SJSA1 (cell line): ENCODE results near the gene ABHD17A. TPM values are rescaled to one million over a fixed set of nuclear protein-coding genes. Genes with fewer than 3 reads are reported as not detected.

Experiments used
- DNase-seq, 2 experiments: peaks; one replicate each; pipeline ENCODE4 v3.0.0-alpha.2; 2015 to 2020; ENCODE audit warnings: low spot score in 2 of 2, low read depth in 1 of 2
- H3K27ac ChIP-seq: fragments of 250-450 bp; sonication (Bioruptor Pico); 2 replicates; pipeline ENCODE4 v1.5.1; 2020; ENCODE audit warnings: mild to moderate bottlenecking, moderate library complexity
- H3K27me3 ChIP-seq: fragments of 250-450 bp; sonication (Bioruptor Pico); replicated peaks from 2 replicates; pipeline ENCODE4 v1.5.1; 2020; ENCODE audit warnings: mild to moderate bottlenecking, moderate library complexity
- H3K36me3 ChIP-seq: fragments of 250-450 bp; sonication (Bioruptor Pico); 2 replicates; pipeline ENCODE4 v1.5.1; 2020; ENCODE audit warnings: mild to moderate bottlenecking
- H3K4me1 ChIP-seq: fragments of 250-450 bp; sonication (Bioruptor Pico); replicated peaks from 2 replicates; pipeline ENCODE4 v1.6.1; 2021; ENCODE audit warnings: mild to moderate bottlenecking
- H3K4me3 ChIP-seq: fragments of 250-450 bp; sonication (Bioruptor Pico); 2 replicates; pipeline ENCODE4 v1.5.1; 2020; ENCODE audit warnings: mild to moderate bottlenecking
- H3K9me3 ChIP-seq: fragments of 250-450 bp; sonication (Bioruptor Pico); replicated peaks from 2 replicates; pipeline ENCODE4 v1.5.1; 2020; ENCODE audit warnings: mild to moderate bottlenecking
- total RNA-seq: library from RNA; depleted of rRNA; stranded (reverse); fragments of >200 nt; shearing (Covaris generic); gene quantifications from 2 replicates; pipeline ENCODE4 v1.2.3, GENCODE V29; 2014

The ABHD17A gene
- total RNA-seq, 1 experiment from 2014 or later = 101 TPM

- H3K4me3 ChIP-seq = peak overlapping the region; percentile 57
- no peak overlapping the region for H3K27ac ChIP-seq
- peaks cover 19% of the 10 kb centered on the region for H3K4me1 ChIP-seq
- H3K9me3 ChIP-seq = no peaks in the 10 kb centered on the region
- peaks cover 2% of the 10 kb centered on the region for H3K36me3 ChIP-seq
- no peaks in the 10 kb centered on the region for H3K27me3 ChIP-seq
- no peak for DNase-seq
Observed at GRCh38 chr19:1861599-1862031, 23.7 kb downstream of the ABHD17A start.

DNA sequence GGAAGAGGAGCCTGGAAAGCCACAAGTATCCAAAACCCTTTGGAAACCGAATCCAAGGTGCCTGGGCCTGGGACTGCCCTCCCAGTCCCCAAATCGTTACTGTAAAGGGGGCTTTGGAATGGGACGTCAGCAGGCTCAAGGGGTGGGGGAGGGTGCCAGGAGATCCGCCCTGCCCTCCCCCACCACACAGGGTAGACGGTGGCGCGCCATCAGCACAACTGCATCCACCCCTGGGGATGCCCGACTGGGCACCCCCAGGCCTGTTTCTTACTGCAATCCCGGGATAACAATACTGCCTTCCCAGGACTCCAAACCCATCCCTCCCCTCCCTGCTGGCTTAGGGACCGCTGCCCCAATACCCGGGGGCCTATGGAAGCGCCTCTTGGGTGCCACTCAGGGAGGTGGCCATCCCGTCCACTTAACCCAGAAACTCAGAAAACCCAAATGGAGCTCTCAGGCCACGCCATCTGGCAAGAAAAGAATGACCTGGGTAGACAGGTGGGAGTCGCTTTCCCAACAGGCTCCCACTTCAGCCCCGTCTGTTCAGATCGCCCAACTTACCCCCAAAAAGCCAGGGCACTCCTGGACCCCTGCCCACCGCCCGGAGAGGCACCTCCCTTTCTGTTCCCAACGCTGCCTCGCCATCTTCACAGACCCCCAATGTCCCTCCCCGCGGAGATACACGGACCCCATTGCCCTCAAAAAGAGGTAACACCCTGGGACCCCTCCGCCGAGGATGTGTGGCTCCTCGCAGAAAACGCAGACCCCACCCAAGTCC lies 24.3 kb downstream of the ABHD17A start:
- Histone ChIP-seq H3K36me3 (peaks cover 2% of the 10 kb centered on the region), H3K27ac (no peak overlapping the region), H3K4me1 (peaks cover 20% of the 10 kb centered on the region), H3K9me3 (no peaks in the 10 kb centered on the region), H3K27me3 (no peaks in the 10 kb centered on the region), H3K4me3 (no peak overlapping the region; the same call in 1 of the 2 replicates)
- DNase-seq = no peak

GRCh38 chr19:1860042-1860775 lies 25.1 kb downstream of the ABHD17A start:
- H3K4me1 ChIP-seq = peaks cover 27% of the 10 kb centered on the region
- no peak for DNase-seq
- peaks cover 2% of the 10 kb centered on the region for H3K36me3 ChIP-seq
- H3K4me3 ChIP-seq = no peak overlapping the region
- no peaks in the 10 kb centered on the region for H3K27me3 ChIP-seq
- no peaks in the 10 kb centered on the region for H3K9me3 ChIP-seq
- no peak overlapping the region for H3K27ac ChIP-seq

DNA sequence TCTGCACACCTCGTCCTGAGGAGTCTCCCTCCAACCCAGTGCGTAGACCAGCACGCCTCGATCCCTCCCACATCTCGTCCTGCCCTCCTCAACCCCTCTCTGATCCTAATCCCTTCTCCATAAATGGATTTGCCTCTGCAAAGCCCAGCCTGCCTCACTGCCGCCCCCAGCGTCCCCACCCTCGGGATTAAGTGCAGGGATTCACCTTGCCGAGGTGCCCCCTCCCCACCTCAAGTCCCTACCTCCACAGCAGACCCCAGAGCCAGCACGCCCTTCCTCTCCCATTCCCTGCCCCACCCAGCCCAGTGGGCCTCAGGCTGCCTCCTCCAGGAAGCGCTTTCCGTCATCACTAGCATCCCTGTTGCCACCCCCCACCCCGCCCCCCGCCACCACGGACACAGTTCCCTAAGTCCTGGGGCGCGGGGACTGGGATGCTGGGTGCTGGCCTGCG lies 25.9 kb downstream of the ABHD17A start:
- Histone ChIP-seq H3K9me3 (no peaks in the 10 kb centered on the region), H3K27ac (no peak overlapping the region), H3K27me3 (no peaks in the 10 kb centered on the region), H3K36me3 (peaks cover 4% of the 10 kb centered on the region), H3K4me3 (no peak overlapping the region), H3K4me1 (peaks cover 25% of the 10 kb centered on the region)
- no peak for DNase-seq

DNA sequence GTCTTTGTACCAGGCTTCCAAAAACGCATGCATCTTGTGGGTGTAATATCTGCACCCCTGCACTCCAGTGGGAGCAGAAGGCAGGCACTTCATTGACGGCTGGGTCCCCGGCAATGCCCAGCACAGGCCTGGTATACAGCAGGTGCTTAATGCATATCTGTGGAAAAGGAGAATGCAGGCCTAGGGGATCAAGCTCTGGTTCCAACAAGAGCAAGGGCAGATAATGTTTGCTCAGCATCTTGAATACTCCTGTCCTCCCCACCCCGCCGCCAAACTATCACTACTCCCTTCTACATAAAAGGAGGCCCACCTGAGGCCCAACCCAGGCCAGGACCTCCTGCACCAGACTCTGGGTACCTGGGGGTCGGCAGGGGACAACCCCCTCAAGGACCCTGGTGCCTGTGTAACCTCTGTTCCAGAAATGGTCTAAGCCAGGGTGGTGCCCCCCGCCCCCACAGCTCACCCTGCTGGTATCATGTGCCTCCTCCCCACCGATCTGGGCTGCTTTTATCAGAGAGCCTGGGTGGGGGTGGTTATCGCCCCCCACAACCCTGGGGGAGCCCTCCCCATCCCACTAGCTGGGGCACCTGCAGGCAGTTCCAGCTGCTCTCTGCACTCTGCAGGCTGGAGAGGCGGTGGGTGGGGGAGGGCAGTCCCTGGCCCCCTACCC lies 26.7 kb downstream of the ABHD17A start:
- no peak overlapping the region for H3K4me3 ChIP-seq
- H3K27me3 ChIP-seq = no peaks in the 10 kb centered on the region
- H3K27ac ChIP-seq = no peak overlapping the region
- DNase-seq = no peak
- peaks cover 9% of the 10 kb centered on the region for H3K36me3 ChIP-seq
- H3K9me3 ChIP-seq = no peaks in the 10 kb centered on the region
- peaks cover 28% of the 10 kb centered on the region for H3K4me1 ChIP-seq

DNA sequence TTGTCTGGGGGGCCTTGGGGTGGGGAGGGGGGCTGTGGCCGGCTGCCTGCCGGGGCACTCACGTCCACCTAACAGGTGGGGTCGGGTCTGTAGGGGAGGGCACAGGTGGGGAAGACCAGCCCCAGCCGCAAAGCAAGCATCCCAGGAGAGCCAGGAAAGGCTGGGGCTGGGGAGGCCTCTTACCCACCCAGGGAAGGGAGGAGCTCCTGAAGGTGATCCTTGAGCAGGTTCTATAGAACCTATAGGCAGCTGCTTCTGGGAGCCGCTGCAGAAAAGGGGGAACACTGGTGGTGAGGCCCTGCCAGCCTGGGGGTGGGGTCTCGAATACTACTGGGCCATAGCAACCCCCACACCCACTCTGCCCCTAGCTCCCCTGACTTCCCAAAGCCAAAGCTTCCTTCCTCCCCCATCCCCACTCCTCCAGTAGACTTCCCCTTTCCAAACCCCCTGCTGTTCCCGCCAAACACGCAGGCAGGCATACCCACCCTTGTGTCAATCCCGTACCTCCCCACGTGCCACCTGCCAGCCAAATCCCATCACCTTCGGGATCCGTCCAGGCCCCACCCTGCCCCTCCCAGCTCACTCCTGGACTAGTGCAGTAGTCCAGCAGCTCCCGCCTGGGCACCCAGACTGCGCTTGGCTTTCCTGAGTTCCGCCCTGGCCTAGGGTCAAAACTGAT lies 27.5 kb downstream of the ABHD17A start:
- no peaks in the 10 kb centered on the region for H3K9me3 ChIP-seq
- DNase-seq = no peak
- H3K4me3 ChIP-seq = no peak overlapping the region
- peaks cover 35% of the 10 kb centered on the region for H3K4me1 ChIP-seq
- no peaks in the 10 kb centered on the region for H3K27me3 ChIP-seq
- no peak overlapping the region for H3K27ac ChIP-seq
- peaks cover 10% of the 10 kb centered on the region for H3K36me3 ChIP-seq

DNA sequence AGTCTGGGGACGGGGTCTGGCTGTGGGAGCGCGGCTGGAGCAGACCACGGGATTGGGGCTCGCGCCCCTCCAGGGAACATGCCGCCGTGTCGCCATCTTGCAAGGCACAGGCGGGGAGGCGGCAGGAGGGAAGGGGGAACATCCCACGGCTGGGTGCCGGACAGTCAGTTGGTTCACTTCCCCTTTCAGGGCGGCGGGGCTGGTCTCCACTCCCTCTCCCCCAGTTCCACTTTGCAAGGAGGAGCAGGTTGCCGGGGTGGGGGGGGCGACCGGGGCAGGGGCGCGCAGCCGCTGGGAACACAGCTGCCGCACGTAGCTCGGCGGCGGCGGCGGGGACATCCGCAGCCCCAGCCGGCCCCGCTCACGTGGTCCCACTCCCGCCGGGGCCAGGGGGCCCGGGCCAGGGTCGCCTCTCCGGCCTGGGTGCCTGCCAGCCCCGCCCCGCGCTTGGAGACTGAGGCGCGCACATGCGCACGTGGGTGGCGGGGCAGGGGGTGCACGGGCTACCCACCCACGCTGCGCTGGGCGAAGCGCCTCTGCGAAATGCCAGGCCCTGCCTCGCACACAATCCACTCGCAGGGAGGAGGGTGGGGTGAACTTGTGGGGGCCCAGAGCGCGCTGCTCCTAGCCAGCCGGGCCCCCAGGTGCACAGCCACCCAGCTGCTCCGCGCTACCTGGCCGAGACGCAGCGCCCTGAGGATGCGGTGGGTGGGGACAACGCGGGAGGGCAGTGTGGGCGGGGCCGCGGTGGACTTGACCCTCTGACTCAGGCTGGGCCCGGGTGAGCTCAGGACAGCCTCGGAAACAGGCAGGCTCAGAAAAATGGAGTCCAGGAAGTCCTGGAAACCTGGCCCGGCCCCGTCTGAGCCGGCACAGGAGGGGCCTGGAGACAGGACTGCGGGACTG lies 28.3 kb downstream of the ABHD17A start:
- Histone ChIP-seq H3K4me1 (peaks cover 31% of the 10 kb centered on the region), H3K27ac (no peak overlapping the region), H3K27me3 (no peaks in the 10 kb centered on the region), H3K4me3 (no peak overlapping the region), H3K36me3 (peaks cover 11% of the 10 kb centered on the region; the same call in 1 of the 2 replicates), H3K9me3 (no peaks in the 10 kb centered on the region)
- no peak for DNase-seq

- Histone ChIP-seq H3K27ac (no peak overlapping the region), H3K9me3 (no peaks in the 10 kb centered on the region), H3K27me3 (no peaks in the 10 kb centered on the region), H3K4me3 (no peak overlapping the region), H3K36me3 (peaks cover 11% of the 10 kb centered on the region; the same call in 1 of the 2 replicates), H3K4me1 (peaks cover 25% of the 10 kb centered on the region)
- DNase-seq = no peak
Observed at GRCh38 chr19:1856345-1856697, 29.0 kb downstream of the ABHD17A start.

DNA sequence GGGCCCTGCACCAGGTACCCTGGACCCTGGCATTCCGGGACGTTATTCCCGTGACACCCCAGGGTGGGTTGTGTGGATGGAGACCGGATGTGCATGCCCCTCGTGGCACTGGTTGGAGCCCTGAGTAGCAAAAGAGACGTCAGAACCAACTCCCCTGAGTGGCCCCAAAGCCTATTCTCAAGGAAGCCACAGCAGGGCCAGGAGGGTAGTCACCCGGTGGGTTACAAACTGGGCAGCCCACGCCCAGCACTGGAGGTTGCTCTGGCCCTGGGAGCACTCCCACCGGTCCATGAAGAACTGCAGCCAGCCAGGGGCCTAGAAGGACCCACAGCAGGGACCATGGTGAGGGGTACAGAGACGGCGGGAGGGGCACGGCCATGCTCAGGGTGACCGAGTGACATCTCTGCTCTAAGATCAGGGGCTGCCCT lies 29.5 kb downstream of the ABHD17A start:
- Histone ChIP-seq H3K4me3 (0 out of 2 replicates have a peak overlapping the region, but pooled peaks have one; percentile 5), H3K4me1 (peaks cover 24% of the 10 kb centered on the region), H3K27me3 (no peaks in the 10 kb centered on the region), H3K27ac (peak overlapping the region; percentile 31; the same call in 1 of the 2 replicates), H3K9me3 (no peaks in the 10 kb centered on the region), H3K36me3 (peaks cover 11% of the 10 kb centered on the region; the same call in 1 of the 2 replicates)
- DNase-seq = no peak

DNA sequence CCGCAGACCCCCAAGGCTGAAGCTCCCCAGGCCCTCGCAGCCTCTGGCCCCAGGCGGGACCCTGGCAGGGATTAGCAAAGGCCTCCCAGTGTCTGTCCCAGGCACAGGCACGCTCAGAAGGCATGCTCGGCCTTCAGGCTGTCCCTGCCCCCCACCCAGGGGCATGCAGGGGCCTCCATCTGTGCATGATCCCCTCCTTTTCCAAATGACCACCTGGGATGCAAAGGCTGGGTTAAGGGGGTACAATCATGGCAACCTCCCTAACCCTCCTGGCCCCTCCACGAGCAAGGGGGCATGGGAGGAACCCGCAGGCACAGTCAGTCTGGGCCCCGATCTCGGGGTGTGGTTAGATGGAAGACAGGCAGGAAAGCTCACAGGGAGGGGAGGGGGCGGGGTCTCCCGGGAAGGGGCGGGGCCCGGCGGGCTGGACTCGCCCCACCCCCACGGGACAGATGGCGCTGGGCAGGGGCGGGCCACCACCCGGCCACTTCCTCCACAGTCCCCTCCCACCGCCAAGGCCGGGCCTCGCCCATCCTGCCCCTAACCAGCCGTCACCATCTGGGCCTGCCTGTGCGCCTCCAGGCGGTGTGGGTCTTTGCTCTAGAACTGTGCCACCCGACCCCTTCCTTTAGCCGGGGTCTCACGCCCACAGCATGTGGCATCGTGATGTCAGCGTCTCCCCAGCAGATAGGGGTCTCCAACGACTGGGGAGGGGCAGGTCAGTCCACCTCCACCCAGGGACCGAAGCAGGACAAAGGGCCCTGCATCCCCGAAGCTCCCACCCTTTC lies 30.1 kb downstream of the ABHD17A start:
- no peaks in the 10 kb centered on the region for H3K27me3 ChIP-seq
- peaks cover 11% of the 10 kb centered on the region; the same call in 1 of the 2 replicates for H3K36me3 ChIP-seq
- H3K27ac ChIP-seq = peak overlapping the region; percentile 31; the same call in 1 of the 2 replicates
- peaks cover 24% of the 10 kb centered on the region for H3K4me1 ChIP-seq
- peak; percentile 44 to 88 for DNase-seq
- no peaks in the 10 kb centered on the region for H3K9me3 ChIP-seq
- H3K4me3 ChIP-seq = 0 out of 2 replicates have a peak overlapping the region, but pooled peaks have one; percentile 5

- no peaks in the 10 kb centered on the region for H3K9me3 ChIP-seq
- H3K27me3 ChIP-seq = no peaks in the 10 kb centered on the region
- H3K36me3 ChIP-seq = peaks cover 11% of the 10 kb centered on the region; the same call in 1 of the 2 replicates
- no peak overlapping the region for H3K4me3 ChIP-seq
- DNase-seq = no peak
- peaks cover 24% of the 10 kb centered on the region for H3K4me1 ChIP-seq
- no peak overlapping the region for H3K27ac ChIP-seq
Observed at GRCh38 chr19:1854542-1855039, 30.7 kb downstream of the ABHD17A start.
